T-cell (primary cell): ENCODE data around the gene NEUROG1. TPM values are rescaled to one million over a fixed set of nuclear protein-coding genes. Genes with fewer than 3 reads are reported as not detected.
A peak's percentile ranks its signal among the peaks of the same experiment; 100 is the strongest.

ENCODE experiments used
- ATAC-seq, 4 experiments: fragments of 200-7000 bp in 3 of 4; fragments of 150-1000 bp in 1 of 4; cut with Tn5 transposase; replicated peaks in 1 of 4; 1 replicate in 3 of 4; 2 replicates in 1 of 4; pipeline ENCODE4 v1.10.0; 2021; ENCODE audit warnings: moderate library complexity in 3 of 4, mild to moderate bottlenecking in 2 of 4, moderate number of reproducible peaks in 1 of 4
- CTCF ChIA-PET, 2 donors: fragments of 300-600 bp; sonication (Branson Sonifier 250); formaldehyde crosslinking; loops; one replicate each; lab custom pipeline; 2022; ENCODE audit warnings: antibody characterized with exemption in 2 of 2; lab: Charles Lee
- POLR2A ChIA-PET, 2 donors: fragments of 300-600 bp; sonication (Branson Sonifier 250); formaldehyde crosslinking; loops; one replicate each; lab custom pipeline; 2022; ENCODE audit warnings: antibody characterized with exemption in 2 of 2; lab: Charles Lee
- DNase-seq, 35 experiments: peaks; one replicate each; pipeline versions ENCODE4 v3.0.0 to v3.0.0-alpha.2; 2013 to 2023
- H3K27ac ChIP-seq: one replicate; pipeline ENCODE4 v1.5.1; 2013; ENCODE audit warnings: low read length
- H3K27me3 ChIP-seq, 2 experiments: replicated peaks in 1 of 2; 1 replicate in 1 of 2; 2 replicates in 1 of 2; pipeline versions ENCODE4 v1.6.1 to v1.7.0; 2013; ENCODE audit warnings: low read length in 1 of 2, mixed read lengths in 1 of 2; ENCODE audit not compliant: control insufficient read depth in 2 of 2, insufficient read depth in 2 of 2; ENCODE audit errors: extremely low read depth in 1 of 2
- H3K36me3 ChIP-seq, 2 donors: 1 replicate in 1 of 2; 2 replicates in 1 of 2; pipeline versions ENCODE4 v1.6.1 to v1.7.0; 2013; ENCODE audit warnings: low read length in 1 of 2; ENCODE audit not compliant: control insufficient read depth in 2 of 2, insufficient read depth in 1 of 2; ENCODE audit errors: extremely low read depth in 1 of 2
- H3K4me1 ChIP-seq, 2 experiments: 1 replicate in 1 of 2; 2 replicates in 1 of 2; pipeline versions ENCODE4 v1.6.1 to v1.7.0; 2013; ENCODE audit warnings: low read length in 2 of 2, mixed read lengths in 1 of 2; ENCODE audit not compliant: insufficient read depth in 2 of 2, control insufficient read depth in 1 of 2; ENCODE audit errors: extremely low read depth in 1 of 2
- H3K4me3 ChIP-seq, 2 donors: 1 replicate in 1 of 2; 2 replicates in 1 of 2; pipeline versions ENCODE4 v1.5.1 to v1.7.0; 2013; ENCODE audit warnings: mild to moderate bottlenecking in 2 of 2, low read length in 1 of 2, moderate library complexity in 1 of 2; ENCODE audit not compliant: control insufficient read depth in 1 of 2; ENCODE audit errors: extremely low read depth in 1 of 2
- H3K9me3 ChIP-seq: 2 replicates; pipeline ENCODE4 v1.7.0; 2013
- H3K27ac Mint-ChIP-seq, 2 donors: one replicate each; pipeline ENCODE4 v1.8.0; 2020 to 2021; ENCODE audit warnings: mild to moderate bottlenecking in 2 of 2, mixed read lengths in 2 of 2
- H3K27me3 Mint-ChIP-seq, 2 donors: one replicate each; pipeline ENCODE4 v1.8.0; 2021 to 2022; ENCODE audit warnings: mixed read lengths in 2 of 2
- H3K36me3 Mint-ChIP-seq: one replicate; pipeline ENCODE4 v1.8.0; 2021; ENCODE audit warnings: mixed read lengths
- H3K4me1 Mint-ChIP-seq, 3 donors: one replicate each; pipeline ENCODE4 v1.8.0; 2020 to 2022; ENCODE audit warnings: mixed read lengths in 3 of 3, mild to moderate bottlenecking in 1 of 3
- H3K4me3 Mint-ChIP-seq, 3 donors: one replicate each; pipeline ENCODE4 v1.8.0; 2020 to 2022; ENCODE audit warnings: mild to moderate bottlenecking in 3 of 3, mixed read lengths in 3 of 3, moderate library complexity in 3 of 3
- H3K9me3 Mint-ChIP-seq, 3 donors: one replicate each; pipeline ENCODE4 v1.8.0; 2020 to 2022; ENCODE audit warnings: mixed read lengths in 3 of 3
- WGBS: methylation state at CpG from one replicate; pipeline ENCODE4 v1.1.5; 2013; ENCODE audit warnings: missing lambda C conversion rate; ENCODE audit not compliant: insufficient coverage; 5-methylcytosine and 5-hydroxymethylcytosine counted together
- total RNA-seq, 35 experiments: library from RNA in 6 of 35; stranded (reverse) in 6 of 35; fragments of 120-200 nt in 1 of 35; gene quantifications; one replicate each; pipeline versions ENCODE4 v1.2.1 to v1.2.4 and lab custom pipeline; 2013 to 2026

NEUROG1 gene
- total RNA-seq, 5 donors from 2014 or later (not counting 1 experiment from before 2014, with no cell fraction given) = not detected

GRCh38 chr5:135505973-135506372 is 29.8 kb downstream of the NEUROG1 start:
- ChIA-PET POLR2A (no interaction called here), CTCF (no interaction called here)
- H3K36me3 Mint-ChIP-seq = no peaks in the 10 kb centered on the region
- H3K27ac ChIP-seq = no peak overlapping the region
- DNase-seq (no peak), ATAC-seq (no peak)
- H3K4me3 ChIP-seq = no peak overlapping the region
- WGBS = no CpG with 5 or more reads among the region's 2 CpGs
- H3K36me3 ChIP-seq = no peaks in the 10 kb centered on the region
- H3K27ac Mint-ChIP-seq = no peak overlapping the region
- peaks cover 50 to 53% of the 10 kb centered on the region in 2 donors for H3K27me3 Mint-ChIP-seq
- no peak overlapping the region for H3K4me3 Mint-ChIP-seq
- no peaks in the 10 kb centered on the region for H3K4me1 ChIP-seq
- H3K27me3 ChIP-seq = peaks cover 2 to 28% of the 10 kb centered on the region in 2 experiments
- H3K9me3 ChIP-seq = no peaks in the 10 kb centered on the region
- peaks cover 0 to 10% (median 6%) of the 10 kb centered on the region in 3 donors for H3K4me1 Mint-ChIP-seq
- no peaks in the 10 kb centered on the region for H3K9me3 Mint-ChIP-seq

GRCh38 chr5:135504376-135504775 is 31.4 kb downstream of the NEUROG1 start:
- Mint-ChIP-seq H3K4me3 (no peak overlapping the region), H3K27me3 (peaks cover 44 to 45% of the 10 kb centered on the region in 2 donors), H3K9me3 (no peaks in the 10 kb centered on the region), H3K36me3 (no peaks in the 10 kb centered on the region), H3K4me1 (peaks cover 0 to 8% (median 6%) of the 10 kb centered on the region in 3 donors), H3K27ac (no peak overlapping the region)
- H3K4me3 ChIP-seq = no peak overlapping the region
- peaks cover 0 to 21% of the 10 kb centered on the region in 2 experiments for H3K27me3 ChIP-seq
- ATAC-seq = no peak
- H3K4me1 ChIP-seq = no peaks in the 10 kb centered on the region
- H3K27ac ChIP-seq = no peak overlapping the region
- no peaks in the 10 kb centered on the region for H3K9me3 ChIP-seq
- ChIA-PET CTCF (no interaction called here), POLR2A (no interaction called here)
- no peak for DNase-seq
- no peaks in the 10 kb centered on the region for H3K36me3 ChIP-seq
- WGBS = 86% methylated on average over 3 of the region's 3 CpGs

DNA sequence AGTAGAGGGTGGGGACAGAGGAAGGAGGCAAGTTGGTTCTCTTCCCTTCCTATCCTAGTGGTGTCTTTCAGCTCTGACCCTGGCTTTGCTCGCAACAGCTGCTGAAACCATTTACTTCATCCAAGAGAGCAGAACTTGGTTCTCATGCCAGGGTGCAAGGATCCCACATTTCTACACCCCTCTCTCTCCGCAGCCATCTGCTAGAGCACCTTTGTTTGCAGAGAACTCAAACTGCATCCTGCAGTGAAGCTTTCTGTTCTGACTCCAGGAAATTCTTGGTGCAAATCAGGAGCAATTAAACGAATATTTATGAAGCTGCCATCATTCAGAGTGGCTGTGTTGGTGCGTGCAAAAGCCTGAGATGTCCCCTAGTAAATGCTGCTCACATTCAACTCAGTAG is 31.9 kb downstream of the NEUROG1 start:
- 75% methylated on average over 2 of the region's 4 CpGs for WGBS
- DNase-seq (no peak), ATAC-seq (no peak)
- no peaks in the 10 kb centered on the region for H3K9me3 Mint-ChIP-seq
- peaks cover 0 to 8% (median 6%) of the 10 kb centered on the region in 3 donors for H3K4me1 Mint-ChIP-seq
- H3K27ac Mint-ChIP-seq = no peak overlapping the region
- Histone ChIP-seq H3K9me3 (no peaks in the 10 kb centered on the region), H3K27ac (no peak overlapping the region), H3K36me3 (no peaks in the 10 kb centered on the region), H3K4me1 (no peaks in the 10 kb centered on the region), H3K4me3 (no peak overlapping the region), H3K27me3 (peaks cover 0 to 22% of the 10 kb centered on the region in 2 experiments)
- H3K27me3 Mint-ChIP-seq = peaks cover 42 to 45% of the 10 kb centered on the region in 2 donors
- ChIA-PET CTCF (no interaction called here), POLR2A (no interaction called here)
- H3K4me3 Mint-ChIP-seq = no peak overlapping the region
- no peaks in the 10 kb centered on the region for H3K36me3 Mint-ChIP-seq

GRCh38 chr5:135502836-135503520 is 32.8 kb downstream of the NEUROG1 start:
- H3K36me3 ChIP-seq = no peaks in the 10 kb centered on the region
- Mint-ChIP-seq H3K4me1 (peaks cover 0 to 2% (median 1%) of the 10 kb centered on the region in 3 donors), H3K9me3 (no peaks in the 10 kb centered on the region), H3K27me3 (peaks cover 42 to 51% of the 10 kb centered on the region in 2 donors), H3K36me3 (no peaks in the 10 kb centered on the region), H3K27ac (peak overlapping the region in 1 of 2 donors; percentile 44), H3K4me3 (no peak overlapping the region)
- no peak overlapping the region for H3K4me3 ChIP-seq
- H3K9me3 ChIP-seq = no peaks in the 10 kb centered on the region
- ATAC-seq = no peak
- peaks cover 0 to 25% of the 10 kb centered on the region in 2 experiments for H3K27me3 ChIP-seq
- ChIA-PET POLR2A (no interaction called here), CTCF (no interaction called here)
- no peak for DNase-seq
- WGBS = no CpG with 5 or more reads among the region's 8 CpGs
- no peaks in the 10 kb centered on the region for H3K4me1 ChIP-seq
- no peak overlapping the region for H3K27ac ChIP-seq

GRCh38 chr5:135501965-135502364 is 33.8 kb downstream of the NEUROG1 start:
- H3K4me3 ChIP-seq = no peak overlapping the region
- no CpG with 5 or more reads among the region's 2 CpGs for WGBS
- H3K27me3 Mint-ChIP-seq = peaks cover 43 to 50% of the 10 kb centered on the region in 2 donors
- no peak overlapping the region for H3K27ac Mint-ChIP-seq
- peaks cover 0 to 23% of the 10 kb centered on the region in 2 experiments for H3K27me3 ChIP-seq
- H3K36me3 Mint-ChIP-seq = no peaks in the 10 kb centered on the region
- no peaks in the 10 kb centered on the region for H3K9me3 Mint-ChIP-seq
- H3K27ac ChIP-seq = no peak overlapping the region
- no peaks in the 10 kb centered on the region for H3K4me1 ChIP-seq
- CTCF ChIA-PET = no interaction called here
- DNase-seq = no peak
- no peak for ATAC-seq
- H3K9me3 ChIP-seq = no peaks in the 10 kb centered on the region
- no peak overlapping the region for H3K4me3 Mint-ChIP-seq
- POLR2A ChIA-PET = no interaction called here
- no peaks in the 10 kb centered on the region for H3K36me3 ChIP-seq
- no peaks in the 10 kb centered on the region for H3K4me1 Mint-ChIP-seq

GRCh38 chr5:135498637-135498995 is 37.1 kb downstream of the NEUROG1 start:
- Histone ChIP-seq H3K27ac (no peak overlapping the region), H3K4me1 (no peaks in the 10 kb centered on the region), H3K4me3 (no peak overlapping the region), H3K36me3 (no peaks in the 10 kb centered on the region), H3K9me3 (no peaks in the 10 kb centered on the region), H3K27me3 (peaks cover 0 to 19% of the 10 kb centered on the region in 2 experiments)
- POLR2A ChIA-PET = no interaction called here
- Mint-ChIP-seq H3K4me3 (no peak overlapping the region), H3K27ac (no peak overlapping the region), H3K27me3 (peaks cover 43 to 49% of the 10 kb centered on the region in 2 donors), H3K9me3 (no peaks in the 10 kb centered on the region), H3K36me3 (no peaks in the 10 kb centered on the region), H3K4me1 (no peaks in the 10 kb centered on the region)
- ATAC-seq (no peak), DNase-seq (no peak)
- 78% methylated on average over 1 of the region's 2 CpGs for WGBS
- CTCF ChIA-PET = no interaction called here
